GF-D8 (cell line): ENCODE data around the gene PIAS4.

Source experiments
- DNase-seq: peaks from one replicate; lab custom pipeline; 2025; lab: John Stamatoyannopoulos, UW

PIAS4 gene

GRCh38 chr19:4042731-4043082 lies 35.2 kb downstream of the PIAS4 start:
- DNase-seq: no peak

- no peak for DNase-seq
These were observed 35.9 kb downstream of the PIAS4 start for GRCh38 chr19:4043401-4043800.

- no peak for DNase-seq
These were observed 36.6 kb downstream of the PIAS4 start for GRCh38 chr19:4043966-4044715.

GRCh38 chr19:4044990-4045465 lies 37.5 kb downstream of the PIAS4 start:
- no peak for DNase-seq

- DNase-seq: no peak
These were observed 38.2 kb downstream of the PIAS4 start for GRCh38 chr19:4045597-4046361.

- no peak for DNase-seq
These were observed 38.8 kb downstream of the PIAS4 start for GRCh38 chr19:4046362-4046691.

- no peak for DNase-seq
These were observed 39.6 kb downstream of the PIAS4 start for GRCh38 chr19:4046946-4047683.

GRCh38 chr19:4049432-4049831 lies 41.9 kb downstream of the PIAS4 start:
- DNase-seq: no peak

- DNase-seq: no peak
These were observed 43.9 kb downstream of the PIAS4 start for GRCh38 chr19:4051175-4052101.

- no peak for DNase-seq
These were observed 44.8 kb downstream of the PIAS4 start for GRCh38 chr19:4052114-4052992.

- no peak for DNase-seq
These were observed 45.5 kb downstream of the PIAS4 start for GRCh38 chr19:4052993-4053422.

- no peak for DNase-seq
These were observed 46.1 kb downstream of the PIAS4 start for GRCh38 chr19:4053423-4054324.

GRCh38 chr19:4054441-4055208 lies 47.1 kb downstream of the PIAS4 start:
- no peak for DNase-seq

GRCh38 chr19:4055209-4055552 lies 47.6 kb downstream of the PIAS4 start:
- DNase-seq: no peak

GRCh38 chr19:4057931-4058692 lies 50.6 kb downstream of the PIAS4 start:
- DNase-seq: no peak

GRCh38 chr19:4058693-4059452 lies 51.3 kb downstream of the PIAS4 start:
- DNase-seq: no peak

- no peak for DNase-seq
These were observed 51.9 kb downstream of the PIAS4 start for GRCh38 chr19:4059453-4059871.
